ENCODE measurements around the gene DNAJB11. TPM values are rescaled to one million over a fixed set of nuclear protein-coding genes. Genes with fewer than 3 reads are reported as not detected.

DNAJB11 gene
- polyA plus RNA-seq, 2 of the 4 experiments (the other 2 are of a cell fraction): 55.2 to 61.9 TPM

- TF ChIP-seq RFX5 (IDR thresholded peaks at IDR 0.05): no peak
- no peak for TF ChIP-seq PHF8 (IDR thresholded peaks at IDR 0.05; ENCODE audit: borderline replicate concordance, low read depth)
- no peak for TF ChIP-seq POLR2A (IDR thresholded peaks at IDR 0.05; ENCODE audit: low read length)
- no peak for FAIRE-seq
- H3K4me3 ChIP-seq: no peak overlapping the region
- CTCF ChIA-PET: interaction anchor here (1.9 to 4.2 kb wide), 3 partner anchors 12 to 293 kb away, joined by 4 to 21 read pairs (median 6); no protein-coding TSS in a partner anchor
- H3K4me2 ChIP-seq: no peak overlapping the region
- DNase-seq (ENCODE audit: low read depth in 1 of 2, low spot score in 1 of 2): no peak
- POLR2A ChIA-PET: no interaction called here
- no peak for ATAC-seq
- no peaks in the 10 kb centered on the region for H3K9me3 ChIP-seq
- no peaks in the 10 kb centered on the region for H3K4me1 ChIP-seq
- no peak overlapping the region for H3K27ac ChIP-seq
- WGBS (ENCODE audit: missing lambda C conversion rate): 85% methylated on average over 5 of the region's 5 CpGs
Observed at GRCh38 chr3:186552408-186553031, 18.0 kb upstream of the DNAJB11 start.

GRCh38 chr3:186564586-186564985, 5.9 kb upstream of the DNAJB11 start:
- POLR2A ChIA-PET: no interaction called here
- FAIRE-seq (no peak), ATAC-seq (no peak), DNase-seq (ENCODE audit: low read depth in 1 of 2, low spot score in 1 of 2) (no peak)
- H3K4me3 ChIP-seq: no peak overlapping the region
- TF ChIP-seq FOSL2 (IDR thresholded peaks at IDR 0.05): no peak
- TF ChIP-seq FOSL2 (CRISPR knock-in tag; IDR thresholded peaks at IDR 0.05): no peak
- no peak for TF ChIP-seq RNF2 (IDR thresholded peaks at IDR 0.05; ENCODE audit: borderline replicate concordance, low read depth)
- no peak for TF ChIP-seq EHMT2 (IDR thresholded peaks at IDR 0.05; ENCODE audit: low read depth)
- TF ChIP-seq TP53 (CRISPR knock-in tag; IDR thresholded peaks at IDR 0.05): no peak
- TF ChIP-seq GATA3 (IDR thresholded peaks at IDR 0.05; ENCODE audit: borderline replicate concordance): no peak
- no peak for TF ChIP-seq NPAS2 (CRISPR knock-in tag; IDR thresholded peaks at IDR 0.05; ENCODE audit: borderline replicate concordance)
- TF ChIP-seq HOXB13 (CRISPR knock-in tag; IDR thresholded peaks at IDR 0.05; ENCODE audit: low read depth): no peak
- no peak for TF ChIP-seq MAFK (IDR thresholded peaks at IDR 0.05; ENCODE audit: partially characterized antibody)
- TF ChIP-seq NFE2L2 (conservative IDR thresholded peaks at IDR 0.05; ENCODE audit: low read length): no peak
- TF ChIP-seq TFCP2L1 (CRISPR knock-in tag; IDR thresholded peaks at IDR 0.05): no peak
- no peak for TF ChIP-seq ESRRA (IDR thresholded peaks at IDR 0.05; ENCODE audit: borderline replicate concordance, low read length)
- no peak for TF ChIP-seq CBX8 (IDR thresholded peaks at IDR 0.05)
- no peak for TF ChIP-seq MYC (IDR thresholded peaks at IDR 0.05; ENCODE audit: borderline replicate concordance, low read length)
- TF ChIP-seq E2F6 (IDR thresholded peaks at IDR 0.05; ENCODE audit: borderline replicate concordance, low read depth): no peak
- TF ChIP-seq CBX2 (IDR thresholded peaks at IDR 0.05; ENCODE audit: borderline replicate concordance, low read depth): no peak
- no peak for TF ChIP-seq CTCF (IDR thresholded peaks at IDR 0.05)
- TF ChIP-seq KDM5A (IDR thresholded peaks at IDR 0.05): no peak
- no peak for TF ChIP-seq HMGXB4 (CRISPR knock-in tag; IDR thresholded peaks at IDR 0.05; ENCODE audit: borderline replicate concordance)
- no peak for TF ChIP-seq BHLHE40 (IDR thresholded peaks at IDR 0.05; ENCODE audit: low read depth, low read length)
- TF ChIP-seq RFX5 (IDR thresholded peaks at IDR 0.05): no peak
- H3K4me1 ChIP-seq: peaks cover 8% of the 10 kb centered on the region; the same call in 1 of the 3 replicates
- H3K27ac ChIP-seq: no peak overlapping the region
- CTCF ChIA-PET: interaction anchor here (0.9 to 2.1 kb wide), 2 partner anchors 51 to 257 kb away, joined by 3 to 5 read pairs; no protein-coding TSS in a partner anchor
- no peaks in the 10 kb centered on the region for H3K9me3 ChIP-seq
- H3K4me2 ChIP-seq: no peak overlapping the region
